Panc1 (cell line): ENCODE results near the gene IFNLR1. TPM values are rescaled to one million over a fixed set of nuclear protein-coding genes. Genes with fewer than 3 reads are reported as not detected.

ENCODE experiments used
- ATAC-seq: fragments of 200-7000 bp; cut with Tn5 transposase; 2 replicates; pipeline ENCODE4 v1.9.1; 2020; ENCODE audit warnings: mild to moderate bottlenecking, moderate library complexity
- BruUV-seq: library from RNA; stranded (reverse); fragments of 400-500 nt; replicated peaks from 2 replicates; lab custom pipeline; 2021; lab: Mats Ljungman, UMichigan
- CTCF ChIA-PET: fragments of 300-600 bp; sonication (Branson Sonifier 250); formaldehyde crosslinking; loops from one replicate; lab custom pipeline; 2022; ENCODE audit warnings: antibody characterized with exemption; lab: Charles Lee
- POLR2A ChIA-PET: fragments of 300-600 bp; sonication (Branson Sonifier 250); formaldehyde crosslinking; loops from one replicate; lab custom pipeline; 2022; ENCODE audit warnings: antibody characterized with exemption; lab: Charles Lee
- DNase-seq: peaks from one replicate; pipeline ENCODE4 v3.0.0-alpha.2; 2010; ENCODE audit warnings: low read depth, low spot score
- H3K27ac ChIP-seq: 2 replicates; pipeline ENCODE4 v1.5.1; 2011; ENCODE audit warnings: mild to moderate bottlenecking, low read length, inconsistent platforms
- H3K27me3 ChIP-seq: fragments of 200-500 bp; sonication (Bioruptor generic); 2 replicates; pipeline ENCODE4 v1.6.0; 2014; ENCODE audit warnings: low read length, inconsistent platforms; ENCODE audit not compliant: control insufficient read depth, insufficient read depth
- H3K36me3 ChIP-seq: fragments of 200-500 bp; sonication (Bioruptor generic); 2 replicates; pipeline ENCODE4 v1.5.1; 2014; ENCODE audit warnings: inconsistent platforms, mild to moderate bottlenecking, low read length, moderate library complexity; ENCODE audit not compliant: control insufficient read depth, insufficient read depth
- H3K4me1 ChIP-seq: 2 replicates; pipeline ENCODE4 v1.5.1; 2011; ENCODE audit warnings: inconsistent platforms, mild to moderate bottlenecking, low read length, moderate library complexity; ENCODE audit not compliant: control insufficient read depth, insufficient read depth
- H3K4me3 ChIP-seq, 2 experiments: 2 replicates each; pipeline ENCODE4 v1.5.1; 2011 to 2012; ENCODE audit warnings: low read depth in 2 of 2, low read length in 2 of 2, mild to moderate bottlenecking in 2 of 2, inconsistent platforms in 1 of 2, moderate library complexity in 1 of 2
- H3K9me3 ChIP-seq: fragments of 200-500 bp; sonication (Bioruptor generic); 2 replicates; pipeline ENCODE4 v1.5.1; 2014; ENCODE audit warnings: low read depth, mild to moderate bottlenecking, inconsistent platforms, low read length, moderate library complexity; ENCODE audit not compliant: control insufficient read depth, insufficient read depth
- CTCF ChIP-seq: fragments of 450-650 bp; IDR thresholded peaks from 2 replicates; pipeline ENCODE4 v1.5.1; 2017; ENCODE audit warnings: mild to moderate bottlenecking
- POLR2AphosphoS5 ChIP-seq: IDR thresholded peaks from 2 replicates; pipeline ENCODE4 v1.6.1; 2012; ENCODE audit warnings: mild to moderate bottlenecking, low read depth, low read length, moderate library complexity
- REST ChIP-seq, 2 experiments: IDR thresholded peaks; 2 replicates each; pipeline ENCODE4 v1.6.1; 2011 to 2012; ENCODE audit warnings: low read depth in 2 of 2, control low read depth in 1 of 2, low read length in 1 of 2, mild to moderate bottlenecking in 1 of 2, moderate library complexity in 1 of 2; ENCODE audit not compliant: insufficient read depth in 1 of 2
- SIN3A ChIP-seq: IDR thresholded peaks from 2 replicates; pipeline ENCODE4 v1.6.1; 2012; ENCODE audit warnings: low read depth, mild to moderate bottlenecking, low read length, moderate library complexity, borderline replicate concordance; ENCODE audit not compliant: insufficient read depth
- TCF7L2 ChIP-seq: IDR thresholded peaks from 2 replicates; pipeline ENCODE4 v1.6.1; 2011; ENCODE audit warnings: mild to moderate bottlenecking, low read depth, low read length, inconsistent platforms
- in situ Hi-C: cut with HindIII; loops from 2 replicates; pipeline ENCODE4 v1.10.0; 2016; ENCODE audit warnings: low sequenced_read_pairs, low pct_unique_long_range_greater_than_20kb
- intact Hi-C: fragments of 100-400 bp; cut with micrococcal nuclease; formaldehyde crosslinking; loops from one replicate; pipeline ENCODE4 v1.10.0; 2022; ENCODE audit not compliant: unreplicated experiment
- total RNA-seq: library from RNA; stranded (reverse); gene quantifications from one replicate; pipeline ENCODE4 v1.2.1, GENCODE V29; 2021; ENCODE audit not compliant: unreplicated experiment

IFNLR1 gene
- total RNA-seq, 1 experiment from 2014 or later: 1.0 TPM

- TF ChIP-seq TCF7L2 (no peak), SIN3A (no peak), CTCF (no peak)
Observed at GRCh38 chr1:24147194-24147593, 39.9 kb downstream of the IFNLR1 start.

DNA sequence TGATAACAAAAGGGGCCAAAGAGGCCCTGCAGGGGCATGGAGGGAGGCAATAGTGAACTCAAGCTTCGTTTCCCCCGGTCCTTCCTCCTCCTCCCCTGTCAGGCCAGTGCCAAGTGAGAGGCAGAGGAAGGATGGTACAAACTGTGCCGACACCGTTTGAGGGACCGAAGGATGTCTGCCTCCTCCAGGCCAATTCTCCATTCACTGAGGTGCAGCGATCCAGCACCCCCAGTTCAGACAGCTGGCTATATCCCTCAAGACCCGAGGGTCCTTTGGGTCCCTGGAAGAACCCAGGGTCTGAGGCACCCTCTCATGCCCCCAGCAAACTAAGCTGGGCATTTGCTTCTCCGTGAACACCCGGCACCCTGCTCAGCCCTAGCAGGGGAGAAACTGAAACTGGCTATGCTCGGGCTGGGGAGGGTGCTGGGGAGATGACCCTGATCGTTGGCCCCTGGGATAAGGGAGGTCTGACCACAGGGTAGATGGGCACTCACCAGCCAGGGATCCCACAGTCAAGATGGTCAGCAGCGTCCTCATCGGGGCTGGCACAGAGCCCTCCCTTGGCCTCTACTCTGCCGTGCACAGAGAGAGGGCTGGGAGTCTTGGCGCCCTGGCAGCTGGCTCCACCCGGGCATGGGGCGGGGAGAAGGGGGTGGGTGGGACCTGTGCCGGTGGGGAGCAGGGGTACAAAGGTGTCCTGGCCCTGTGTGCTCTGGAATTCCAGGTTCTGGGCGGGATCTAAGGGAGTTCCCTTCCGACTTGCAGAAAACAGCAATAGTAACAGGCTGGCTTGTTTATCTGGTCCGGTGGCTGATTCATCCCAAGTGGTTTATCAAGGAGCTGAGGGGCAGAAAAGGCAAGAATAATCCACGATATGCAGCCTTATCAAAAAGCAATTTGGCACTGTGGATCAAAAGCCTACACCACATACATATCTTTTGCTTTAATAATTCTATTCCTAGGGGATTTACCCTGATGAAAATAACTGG lies 44.2 kb downstream of the IFNLR1 start, which contains the start of gene IL22RA1:
Gene IL22RA1, minus strand, starts transcription at position 595 of the 989 bp plus-strand sequence. Its CDS starts 58 bp downstream, at position 537.
- intact Hi-C loops (no loop called here), in situ Hi-C loops (no loop called here)
- Histone ChIP-seq H3K27ac (peak within 1 kb of the TSS; percentile 67), H3K9me3 (no peaks in the 10 kb centered on the region), H3K27me3 (no peaks in the 10 kb centered on the region), H3K4me1 (peaks cover 4% of the 10 kb centered on the region; the same call in 1 of the 2 replicates), H3K4me3 (peak within 1 kb of the TSS; percentile 51 to 79), H3K36me3 (no peaks in the 10 kb centered on the region)
- no peak for TF ChIP-seq POLR2AphosphoS5
- TF ChIP-seq TCF7L2: no peak
- no peak for TF ChIP-seq CTCF
- no peak for TF ChIP-seq REST (IDR thresholded peaks at IDR 0.05; ENCODE audit: insufficient read depth in 1 of 2, low read depth in 2 of 2, low read length in 1 of 2)
- no peak for TF ChIP-seq SIN3A
- ATAC-seq (peak; percentile 91), DNase-seq (no peak)
- ChIA-PET POLR2A (interaction anchor here (0.6 kb wide), 1 partner anchor 61 kb away, joined by 4 read pairs; no protein-coding TSS in a partner anchor), CTCF (interaction anchor here (0.6 kb wide), 1 partner anchor 447 kb away, joined by 7 read pairs; no protein-coding TSS in a partner anchor)
- no TSS peak for BruUV-seq

More at GRCh38 chr1:24147194-24147593, 39.9 kb downstream of the IFNLR1 start:
- H3K27ac ChIP-seq: no peak overlapping the region
- intact Hi-C loops: no loop called here
- H3K36me3 ChIP-seq: no peaks in the 10 kb centered on the region
- peaks cover 9% of the 10 kb centered on the region; the same call in 1 of the 2 replicates for H3K4me1 ChIP-seq
- in situ Hi-C loops: no loop called here
- H3K4me3 ChIP-seq: no peak overlapping the region
- no peak for DNase-seq
- H3K27me3 ChIP-seq: no peaks in the 10 kb centered on the region
- no peaks in the 10 kb centered on the region for H3K9me3 ChIP-seq
- BruUV-seq: no TSS peak
- POLR2A ChIA-PET: no interaction called here
- CTCF ChIA-PET: no interaction called here
- no peak for ATAC-seq
